Right atrium auricular region (tissue), 2 donors: ENCODE data around the gene DPAGT1. TPM values are rescaled to one million over a fixed set of nuclear protein-coding genes. Genes with fewer than 3 reads are reported as not detected.

Source experiments
- DNase-seq: peaks from one replicate; pipeline ENCODE4 v3.0.0-alpha.2; 2019; ENCODE audit warnings: low spot score
- H3K27ac ChIP-seq, 2 donors: fragments of 200-600 bp; sonication (generic); 1 replicate in 1 of 2; 2 replicates in 1 of 2; pipeline ENCODE4 v1.5.1; 2016 to 2019
- H3K27me3 ChIP-seq, 2 donors: fragments of 200-600 bp; sonication (generic); one replicate each; pipeline versions ENCODE4 v1.5.1 to v1.6.0; 2017 to 2019
- H3K36me3 ChIP-seq: fragments of 200-600 bp; sonication (generic); one replicate; pipeline ENCODE4 v1.5.1; 2016
- H3K4me1 ChIP-seq, 2 donors: fragments of 200-600 bp; sonication (generic); one replicate each; pipeline versions ENCODE4 v1.5.1 to v1.6.0; 2017 to 2019
- H3K4me3 ChIP-seq, 2 donors: fragments of 200-600 bp; sonication (generic); 1 replicate in 1 of 2; 2 replicates in 1 of 2; pipeline ENCODE4 v1.5.1; 2017 to 2019; ENCODE audit warnings: mild to moderate bottlenecking in 1 of 2, moderate library complexity in 1 of 2
- H3K9me3 ChIP-seq, 2 donors: fragments of 200-600 bp; sonication (generic); one replicate each; pipeline ENCODE4 v1.5.1; 2019
- CTCF ChIP-seq, 2 donors: fragments of 200-600 bp; sonication (generic); IDR thresholded peaks; one replicate each; pipeline ENCODE4 v1.5.1; 2019; ENCODE audit warnings: antibody characterized with exemption in 2 of 2
- total RNA-seq, 2 donors: library from RNA; depleted of rRNA; stranded (reverse); fragments of >200 nt; gene quantifications; one replicate each; pipeline ENCODE4 v1.1.0, GENCODE V29; 2016

The DPAGT1 gene
- total RNA-seq, 2 donors from 2014 or later, result 15.8 to 18.6 TPM

- Histone ChIP-seq H3K27ac (no peak overlapping the region), H3K27me3 (no peaks in the 10 kb centered on the region), H3K9me3 (no peaks in the 10 kb centered on the region), H3K36me3 (peaks cover 35% of the 10 kb centered on the region), H3K4me3 (no peak overlapping the region), H3K4me1 (no peaks in the 10 kb centered on the region)
- DNase-seq, result no peak
- TF ChIP-seq CTCF (IDR thresholded peaks at IDR 0.05), result no peak
Measured at GRCh38 chr11:119114351-119114750, 12.7 kb upstream of the DPAGT1 start.

- TF ChIP-seq CTCF (IDR thresholded peaks at IDR 0.05), result no peak
- H3K4me3 ChIP-seq, result no peak overlapping the region
- H3K36me3 ChIP-seq, result peaks cover 35% of the 10 kb centered on the region
- no peak overlapping the region for H3K27ac ChIP-seq
- DNase-seq, result no peak
- no peaks in the 10 kb centered on the region for H3K27me3 ChIP-seq
- H3K4me1 ChIP-seq, result peaks cover 0 to 6% of the 10 kb centered on the region in 2 donors
- no peaks in the 10 kb centered on the region for H3K9me3 ChIP-seq
Measured at GRCh38 chr11:119113716-119114115, 12.1 kb upstream of the DPAGT1 start.

- H3K4me1 ChIP-seq, result peaks cover 0 to 15% of the 10 kb centered on the region in 2 donors
- no peak overlapping the region for H3K27ac ChIP-seq
- no peak overlapping the region for H3K4me3 ChIP-seq
- no peak for TF ChIP-seq CTCF (IDR thresholded peaks at IDR 0.05)
- no peak for DNase-seq
- no peaks in the 10 kb centered on the region for H3K9me3 ChIP-seq
- H3K27me3 ChIP-seq, result no peaks in the 10 kb centered on the region
- H3K36me3 ChIP-seq, result peaks cover 35% of the 10 kb centered on the region
Measured at GRCh38 chr11:119112314-119113020, 10.8 kb upstream of the DPAGT1 start.

GRCh38 chr11:119111361-119111925 is 9.8 kb upstream of the DPAGT1 start:
- H3K4me1 ChIP-seq, result peaks cover 0 to 20% of the 10 kb centered on the region in 2 donors
- no peak for TF ChIP-seq CTCF (IDR thresholded peaks at IDR 0.05)
- peaks cover 35% of the 10 kb centered on the region for H3K36me3 ChIP-seq
- H3K27ac ChIP-seq, result no peak overlapping the region
- H3K4me3 ChIP-seq, result no peak overlapping the region
- DNase-seq, result no peak
- no peaks in the 10 kb centered on the region for H3K27me3 ChIP-seq
- H3K9me3 ChIP-seq, result no peaks in the 10 kb centered on the region

GRCh38 chr11:119110439-119110838 is 8.8 kb upstream of the DPAGT1 start:
- no peak for DNase-seq
- Histone ChIP-seq H3K36me3 (peaks cover 35% of the 10 kb centered on the region), H3K27me3 (no peaks in the 10 kb centered on the region), H3K4me1 (peaks cover 0 to 26% of the 10 kb centered on the region in 2 donors), H3K4me3 (no peak overlapping the region), H3K9me3 (no peaks in the 10 kb centered on the region), H3K27ac (no peak overlapping the region)
- TF ChIP-seq CTCF (IDR thresholded peaks at IDR 0.05), result no peak
